Measurements from ENCODE around the gene ADAMTS5. TPM values are rescaled to one million over a fixed set of nuclear protein-coding genes. Genes with fewer than 3 reads are reported as not detected.

Gene ADAMTS5
- total RNA-seq, 1 experiment from 2014 or later = 1.5 TPM

GRCh38 chr21:26961698-26962097, 5.2 kb downstream of the ADAMTS5 start:
- H3K36me3 ChIP-seq (replicated peaks; ENCODE audit: control insufficient read depth, insufficient read depth, low read length) = no peaks in the 10 kb centered on the region
- H3K4me3 ChIP-seq (ENCODE audit: insufficient read depth, low read depth, low read length) = no peak overlapping the region
- peaks cover 17% of the 10 kb centered on the region for H3K27me3 ChIP-seq (ENCODE audit: control insufficient read depth, insufficient read depth, low read length)
- DNase-seq = peak; percentile 44

GRCh38 chr21:26958788-26959187, 8.1 kb downstream of the ADAMTS5 start:
- H3K27me3 ChIP-seq (ENCODE audit: control insufficient read depth, insufficient read depth, low read length) = no peaks in the 10 kb centered on the region
- DNase-seq = no peak
- no peaks in the 10 kb centered on the region for H3K36me3 ChIP-seq (replicated peaks; ENCODE audit: control insufficient read depth, insufficient read depth, low read length)
- H3K4me3 ChIP-seq (ENCODE audit: insufficient read depth, low read depth, low read length) = no peak overlapping the region

- no peaks in the 10 kb centered on the region for H3K36me3 ChIP-seq (replicated peaks; ENCODE audit: control insufficient read depth, insufficient read depth, low read length)
- no peak overlapping the region for H3K4me3 ChIP-seq (ENCODE audit: insufficient read depth, low read depth, low read length)
- DNase-seq = no peak
- no peaks in the 10 kb centered on the region for H3K27me3 ChIP-seq (ENCODE audit: control insufficient read depth, insufficient read depth, low read length)
Measured at GRCh38 chr21:26956813-26957212, 10.1 kb downstream of the ADAMTS5 start.

GRCh38 chr21:26956216-26956615, 10.7 kb downstream of the ADAMTS5 start:
- Histone ChIP-seq H3K36me3 (replicated peaks; ENCODE audit: control insufficient read depth, insufficient read depth, low read length) (no peaks in the 10 kb centered on the region), H3K4me3 (ENCODE audit: insufficient read depth, low read depth, low read length) (no peak overlapping the region), H3K27me3 (ENCODE audit: control insufficient read depth, insufficient read depth, low read length) (no peaks in the 10 kb centered on the region)
- DNase-seq = no peak

- H3K36me3 ChIP-seq (replicated peaks; ENCODE audit: control insufficient read depth, insufficient read depth, low read length) = no peaks in the 10 kb centered on the region
Measured at GRCh38 chr21:26954662-26955121, 12.2 kb downstream of the ADAMTS5 start.

GRCh38 chr21:26952374-26953066, 14.4 kb downstream of the ADAMTS5 start:
- Histone ChIP-seq H3K27me3 (ENCODE audit: control insufficient read depth, insufficient read depth, low read length) (no peaks in the 10 kb centered on the region), H3K4me3 (ENCODE audit: insufficient read depth, low read depth, low read length) (no peak overlapping the region), H3K36me3 (replicated peaks; ENCODE audit: control insufficient read depth, insufficient read depth, low read length) (no peaks in the 10 kb centered on the region)
- no peak for DNase-seq

More at GRCh38 chr21:26954662-26955121, 12.2 kb downstream of the ADAMTS5 start:
- H3K4me3 ChIP-seq (ENCODE audit: insufficient read depth, low read depth, low read length) = no peak overlapping the region
- DNase-seq = no peak
- no peaks in the 10 kb centered on the region for H3K27me3 ChIP-seq (ENCODE audit: control insufficient read depth, insufficient read depth, low read length)

- Histone ChIP-seq H3K4me3 (ENCODE audit: insufficient read depth, low read depth, low read length) (no peak overlapping the region), H3K36me3 (replicated peaks; ENCODE audit: control insufficient read depth, insufficient read depth, low read length) (no peaks in the 10 kb centered on the region), H3K27me3 (ENCODE audit: control insufficient read depth, insufficient read depth, low read length) (peaks cover 4% of the 10 kb centered on the region)
- no peak for DNase-seq
Measured at GRCh38 chr21:26949830-26950229, 17.1 kb downstream of the ADAMTS5 start.

- Histone ChIP-seq H3K36me3 (replicated peaks; ENCODE audit: control insufficient read depth, insufficient read depth, low read length) (no peaks in the 10 kb centered on the region), H3K4me3 (ENCODE audit: insufficient read depth, low read depth, low read length) (no peak overlapping the region), H3K27me3 (ENCODE audit: control insufficient read depth, insufficient read depth, low read length) (peaks cover 4% of the 10 kb centered on the region)
- no peak for DNase-seq
Measured at GRCh38 chr21:26948194-26948593, 18.7 kb downstream of the ADAMTS5 start.

- H3K36me3 ChIP-seq (replicated peaks; ENCODE audit: control insufficient read depth, insufficient read depth, low read length) = no peaks in the 10 kb centered on the region
- peaks cover 4% of the 10 kb centered on the region for H3K27me3 ChIP-seq (ENCODE audit: control insufficient read depth, insufficient read depth, low read length)
- no peak for DNase-seq
- H3K4me3 ChIP-seq (ENCODE audit: insufficient read depth, low read depth, low read length) = no peak overlapping the region
Measured at GRCh38 chr21:26946744-26947446, 20.0 kb downstream of the ADAMTS5 start.

- Histone ChIP-seq H3K4me3 (ENCODE audit: insufficient read depth, low read depth, low read length) (no peak overlapping the region), H3K27me3 (ENCODE audit: control insufficient read depth, insufficient read depth, low read length) (peaks cover 4% of the 10 kb centered on the region), H3K36me3 (replicated peaks; ENCODE audit: control insufficient read depth, insufficient read depth, low read length) (no peaks in the 10 kb centered on the region)
- DNase-seq = no peak
Measured at GRCh38 chr21:26945916-26946675, 20.8 kb downstream of the ADAMTS5 start.

- DNase-seq = no peak
- Histone ChIP-seq H3K27me3 (ENCODE audit: control insufficient read depth, insufficient read depth, low read length) (peaks cover 4% of the 10 kb centered on the region), H3K4me3 (ENCODE audit: insufficient read depth, low read depth, low read length) (no peak overlapping the region), H3K36me3 (replicated peaks; ENCODE audit: control insufficient read depth, insufficient read depth, low read length) (no peaks in the 10 kb centered on the region)
Measured at GRCh38 chr21:26943921-26944320, 23.0 kb downstream of the ADAMTS5 start.

- DNase-seq = no peak
- Histone ChIP-seq H3K36me3 (replicated peaks; ENCODE audit: control insufficient read depth, insufficient read depth, low read length) (no peaks in the 10 kb centered on the region), H3K27me3 (ENCODE audit: control insufficient read depth, insufficient read depth, low read length) (peaks cover 4% of the 10 kb centered on the region; the same call in 1 of the 2 replicates), H3K4me3 (ENCODE audit: insufficient read depth, low read depth, low read length) (no peak overlapping the region)
Measured at GRCh38 chr21:26941421-26941820, 25.5 kb downstream of the ADAMTS5 start.

GRCh38 chr21:26939601-26940111, 27.2 kb downstream of the ADAMTS5 start:
- no peak for DNase-seq
- no peaks in the 10 kb centered on the region for H3K27me3 ChIP-seq (ENCODE audit: control insufficient read depth, insufficient read depth, low read length)
- no peak overlapping the region for H3K4me3 ChIP-seq (ENCODE audit: insufficient read depth, low read depth, low read length)
- no peaks in the 10 kb centered on the region for H3K36me3 ChIP-seq (replicated peaks; ENCODE audit: control insufficient read depth, insufficient read depth, low read length)

GRCh38 chr21:26936641-26937040, 30.2 kb downstream of the ADAMTS5 start:
- no peak for DNase-seq
- H3K36me3 ChIP-seq (replicated peaks; ENCODE audit: control insufficient read depth, insufficient read depth, low read length) = no peaks in the 10 kb centered on the region
- H3K4me3 ChIP-seq (ENCODE audit: insufficient read depth, low read depth, low read length) = no peak overlapping the region
- H3K27me3 ChIP-seq (ENCODE audit: control insufficient read depth, insufficient read depth, low read length) = no peaks in the 10 kb centered on the region

Data from H7 (cell line).